AG09309 (cell line): ENCODE results near the gene TNFRSF6B.

Source experiments
- DNase-seq: peaks from one replicate; pipeline ENCODE4 v3.0.0-alpha.2; 2010; ENCODE audit warnings: low read depth
- H3K4me3 ChIP-seq: 2 replicates; pipeline ENCODE4 v1.5.1; 2011; ENCODE audit warnings: mild to moderate bottlenecking, low read depth, low read length, moderate library complexity; ENCODE audit not compliant: control insufficient read depth
- TF ChIP-seq, protein P1 (sequence below): IDR thresholded peaks from 2 replicates; pipeline ENCODE4 v1.5.1; 2011; ENCODE audit warnings: mild to moderate bottlenecking, low read depth, low read length, inconsistent platforms; ENCODE audit not compliant: insufficient read depth, control insufficient read depth; ENCODE audit errors: missing control alignments

Gene TNFRSF6B

DNA sequence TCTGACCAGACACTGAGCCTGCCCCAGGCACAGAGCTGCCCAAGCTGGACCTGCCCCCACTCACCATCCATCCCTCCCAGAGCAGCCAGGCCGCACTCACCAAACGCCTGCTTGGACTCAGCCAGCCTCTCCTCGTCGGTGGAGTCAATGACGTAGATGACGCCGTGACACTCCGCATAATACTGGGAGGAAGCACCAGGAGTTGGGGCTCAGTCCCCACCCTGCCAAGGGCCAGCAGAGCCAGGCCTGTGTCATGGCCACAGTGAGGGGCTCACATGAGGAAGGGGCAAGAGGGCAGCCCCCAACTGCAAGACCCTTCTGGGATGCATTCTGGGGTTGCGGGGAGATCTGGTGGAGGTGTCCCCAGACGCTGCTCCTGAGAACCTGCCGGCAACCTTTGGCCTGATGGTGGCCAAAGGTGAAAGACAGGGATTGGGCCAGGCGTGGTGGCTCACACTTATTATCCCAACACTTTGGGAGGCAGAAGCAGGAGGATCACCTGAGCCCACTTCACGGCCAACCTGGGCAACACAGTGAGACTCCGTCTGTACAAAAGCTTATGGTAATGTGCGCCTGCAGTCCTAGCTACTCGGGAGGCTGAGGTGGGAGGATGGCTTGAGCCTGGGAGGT lies 5.7 kb downstream of the TNFRSF6B start:
- TF ChIP-seq, protein P1, sequence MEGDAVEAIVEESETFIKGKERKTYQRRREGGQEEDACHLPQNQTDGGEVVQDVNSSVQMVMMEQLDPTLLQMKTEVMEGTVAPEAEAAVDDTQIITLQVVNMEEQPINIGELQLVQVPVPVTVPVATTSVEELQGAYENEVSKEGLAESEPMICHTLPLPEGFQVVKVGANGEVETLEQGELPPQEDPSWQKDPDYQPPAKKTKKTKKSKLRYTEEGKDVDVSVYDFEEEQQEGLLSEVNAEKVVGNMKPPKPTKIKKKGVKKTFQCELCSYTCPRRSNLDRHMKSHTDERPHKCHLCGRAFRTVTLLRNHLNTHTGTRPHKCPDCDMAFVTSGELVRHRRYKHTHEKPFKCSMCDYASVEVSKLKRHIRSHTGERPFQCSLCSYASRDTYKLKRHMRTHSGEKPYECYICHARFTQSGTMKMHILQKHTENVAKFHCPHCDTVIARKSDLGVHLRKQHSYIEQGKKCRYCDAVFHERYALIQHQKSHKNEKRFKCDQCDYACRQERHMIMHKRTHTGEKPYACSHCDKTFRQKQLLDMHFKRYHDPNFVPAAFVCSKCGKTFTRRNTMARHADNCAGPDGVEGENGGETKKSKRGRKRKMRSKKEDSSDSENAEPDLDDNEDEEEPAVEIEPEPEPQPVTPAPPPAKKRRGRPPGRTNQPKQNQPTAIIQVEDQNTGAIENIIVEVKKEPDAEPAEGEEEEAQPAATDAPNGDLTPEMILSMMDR: no peak
- DNase-seq: no peak
- H3K4me3 ChIP-seq: no peak overlapping the region

DNA sequence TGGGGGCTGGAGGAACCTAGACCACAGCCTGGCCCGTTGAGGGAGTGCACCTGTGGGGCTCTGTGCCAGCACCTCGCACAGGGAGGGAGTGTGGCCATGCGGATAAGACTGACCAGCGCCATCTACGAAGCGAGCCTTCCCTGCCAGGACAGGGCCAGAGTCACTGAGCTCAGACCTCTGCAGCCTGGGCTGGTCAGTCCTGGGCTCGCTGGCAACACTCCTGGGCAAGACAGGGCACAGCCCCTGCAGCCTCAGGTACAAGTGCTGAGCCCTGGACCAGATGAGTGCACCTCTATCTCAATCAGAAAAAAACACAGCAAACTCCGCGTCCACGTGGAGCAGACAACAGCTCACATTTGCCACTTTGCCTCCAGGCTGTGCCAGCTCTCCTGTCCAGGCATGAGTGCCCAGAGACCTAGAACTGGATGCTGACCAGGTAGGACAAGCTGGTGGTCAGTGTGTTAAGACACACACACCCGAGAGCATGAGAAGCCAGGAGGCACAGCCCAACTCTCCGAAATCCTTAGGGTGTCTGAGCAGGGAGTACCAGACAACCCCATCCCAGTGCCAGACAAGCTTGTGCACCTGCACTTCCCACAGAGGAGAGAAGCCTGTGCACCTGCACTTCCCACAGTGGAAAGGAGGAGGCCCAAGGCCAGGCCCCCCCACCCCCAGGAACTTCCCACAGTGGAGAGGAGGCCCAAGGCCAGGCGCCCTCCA lies 6.5 kb downstream of the TNFRSF6B start:
- no peak overlapping the region for H3K4me3 ChIP-seq
- no peak for DNase-seq
- TF ChIP-seq, protein P1: no peak

DNA sequence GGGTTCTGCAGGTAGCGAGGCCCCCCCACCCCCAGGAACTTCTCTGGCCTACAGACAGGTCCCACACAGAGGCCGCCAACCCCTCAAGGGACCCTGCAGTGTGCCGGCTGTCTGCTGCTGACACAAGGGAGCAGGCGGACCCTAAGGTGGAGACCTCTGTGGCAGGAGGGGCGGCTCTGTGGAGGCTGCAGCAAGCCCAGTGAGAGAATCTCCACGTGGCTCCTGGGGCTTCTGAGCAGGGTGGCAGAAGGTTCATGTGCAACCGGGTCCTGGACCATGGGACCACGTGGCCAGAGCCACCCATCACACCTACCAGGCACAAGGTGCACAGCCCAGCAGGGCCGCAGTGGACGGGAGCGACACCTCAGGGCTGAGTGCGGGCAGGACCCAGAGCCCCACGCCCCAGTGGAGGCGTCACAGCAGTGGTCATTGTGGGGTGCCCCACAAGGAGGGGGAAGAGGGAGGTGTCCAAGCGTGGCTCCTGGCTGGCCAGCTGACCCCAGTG lies 7.1 kb downstream of the TNFRSF6B start:
- no peak for DNase-seq
- TF ChIP-seq, protein P1: no peak
- no peak overlapping the region for H3K4me3 ChIP-seq

DNA sequence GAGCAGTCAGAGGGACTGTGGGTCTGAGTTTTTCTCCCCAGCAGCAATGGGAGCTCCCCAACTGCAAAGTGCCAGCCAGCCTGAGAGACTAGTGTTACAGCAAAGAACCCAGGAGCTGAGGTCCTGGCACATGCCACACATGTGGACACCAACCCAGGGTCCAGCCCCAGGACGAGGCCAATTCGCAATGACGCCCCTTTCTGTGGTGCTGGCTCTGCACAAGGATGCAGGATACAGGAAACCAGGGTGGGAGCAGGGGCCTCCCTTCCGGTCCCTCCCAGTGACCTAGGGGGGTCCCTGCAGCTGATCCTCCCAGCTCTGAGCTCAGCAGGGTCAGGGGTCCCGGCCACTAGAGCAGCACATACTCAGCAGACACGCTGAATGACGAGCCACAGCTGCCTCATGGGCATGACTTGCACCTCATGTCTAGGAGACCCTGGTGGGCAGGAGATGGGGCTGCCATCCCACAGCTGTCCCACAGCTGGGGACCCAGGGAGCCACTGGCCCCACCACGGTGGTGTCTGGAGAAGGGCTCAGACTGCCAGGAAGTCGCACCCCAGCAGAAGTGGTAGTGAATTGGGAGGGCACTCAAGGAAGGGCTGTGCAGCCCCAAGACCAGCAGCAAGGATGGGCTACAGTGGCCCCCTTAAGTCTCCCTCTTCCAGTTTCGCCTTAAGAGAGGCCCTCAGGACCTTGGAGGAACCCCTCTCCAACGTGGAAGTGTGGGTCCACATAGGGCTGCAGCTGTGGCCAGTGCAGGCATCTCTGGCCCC lies 7.7 kb downstream of the TNFRSF6B start:
- H3K4me3 ChIP-seq: no peak overlapping the region
- DNase-seq: no peak
- TF ChIP-seq, protein P1: no peak

DNA sequence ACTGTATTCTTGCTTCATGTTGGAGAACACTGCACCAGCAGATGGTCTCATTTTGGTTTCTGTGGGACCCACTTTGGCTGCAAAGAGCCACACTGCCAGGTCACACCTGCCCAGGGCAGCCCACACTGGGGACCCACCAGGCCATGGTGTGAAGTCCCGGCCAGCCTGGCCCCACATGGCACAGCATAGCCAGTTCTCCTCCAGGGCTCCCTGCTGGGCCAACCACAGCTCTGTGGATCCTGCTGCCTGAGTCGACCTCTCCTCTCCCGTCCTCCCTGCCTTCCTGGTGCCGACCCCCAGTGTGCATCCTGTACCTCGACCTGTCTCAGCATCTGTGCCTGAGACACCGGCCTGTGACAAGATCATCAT lies 8.3 kb downstream of the TNFRSF6B start:
- no peak overlapping the region for H3K4me3 ChIP-seq
- DNase-seq: no peak
- TF ChIP-seq, protein P1: no peak

DNA sequence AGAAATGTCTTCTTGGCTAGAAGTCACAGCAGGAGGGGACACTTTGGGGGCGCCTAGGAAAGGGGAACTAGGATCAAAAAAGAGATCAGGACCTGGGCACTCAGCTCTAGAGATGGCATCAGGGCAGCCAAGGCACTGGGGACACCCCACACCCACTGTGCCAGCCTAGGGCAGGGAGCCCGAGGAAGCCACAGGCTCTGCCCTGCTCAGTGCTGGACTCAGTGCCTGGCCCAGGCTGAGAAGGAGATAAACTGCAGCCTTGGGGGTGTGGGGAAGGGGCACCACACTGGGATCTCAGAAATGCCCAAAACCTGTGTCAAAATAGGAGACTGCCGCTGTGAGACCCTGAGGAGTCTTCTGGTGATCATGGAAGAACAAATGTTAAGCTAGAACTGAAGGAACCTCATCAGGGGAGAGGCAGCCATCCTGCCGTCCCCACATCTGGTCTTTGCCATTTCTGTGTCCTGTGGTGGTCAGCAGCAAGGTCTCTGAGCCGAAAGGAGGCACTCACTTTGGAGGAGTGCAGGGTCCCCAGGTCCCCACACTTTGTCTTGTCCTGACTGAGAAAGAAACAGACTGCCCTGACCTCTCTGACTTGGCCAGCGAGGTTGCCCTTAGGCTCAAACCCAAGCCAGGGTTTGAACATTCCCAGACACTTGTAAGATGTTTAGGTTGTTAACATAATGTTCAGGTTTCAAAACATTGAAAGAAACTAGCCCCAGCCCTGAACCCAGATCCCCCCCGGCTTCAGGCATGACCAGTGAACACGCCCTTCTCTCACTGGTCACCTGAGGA lies 9.0 kb downstream of the TNFRSF6B start:
- TF ChIP-seq, protein P1: no peak
- DNase-seq: no peak
- no peak overlapping the region for H3K4me3 ChIP-seq
